GM12865 (cell line): ENCODE results near the gene CASZ1.

Experiments
- DNase-seq: peaks from one replicate; pipeline ENCODE4 v3.0.0; 2010; ENCODE audit warnings: low read depth
- H3K4me3 ChIP-seq: 2 replicates; pipeline ENCODE4 v1.5.1; 2011; ENCODE audit warnings: mild to moderate bottlenecking, low read depth, low read length, control low read depth
- CTCF ChIP-seq: IDR thresholded peaks from 2 replicates; pipeline ENCODE4 v1.5.1; 2011; ENCODE audit warnings: low read length, control low read depth, low read depth, inconsistent platforms; ENCODE audit not compliant: insufficient read depth; ENCODE audit errors: missing control alignments

Gene CASZ1

GRCh38 chr1:10691075-10691739 is 105.2 kb downstream of the CASZ1 start:
- no peak overlapping the region for H3K4me3 ChIP-seq
- TF ChIP-seq CTCF, result no peak
- no peak for DNase-seq

- TF ChIP-seq CTCF, result no peak
- H3K4me3 ChIP-seq, result no peak overlapping the region
- no peak for DNase-seq
Measured at GRCh38 chr1:10690484-10690883, 106.0 kb downstream of the CASZ1 start.

GRCh38 chr1:10688409-10688786 is 108.0 kb downstream of the CASZ1 start:
- no peak for DNase-seq
- H3K4me3 ChIP-seq, result no peak overlapping the region
- TF ChIP-seq CTCF, result no peak

- DNase-seq, result no peak
- no peak overlapping the region for H3K4me3 ChIP-seq
- TF ChIP-seq CTCF, result no peak
Measured at GRCh38 chr1:10687782-10688408, 108.6 kb downstream of the CASZ1 start.

GRCh38 chr1:10687251-10687651 is 109.2 kb downstream of the CASZ1 start:
- TF ChIP-seq CTCF, result no peak
- no peak overlapping the region for H3K4me3 ChIP-seq
- no peak for DNase-seq

- no peak overlapping the region for H3K4me3 ChIP-seq
- no peak for DNase-seq
- no peak for TF ChIP-seq CTCF
Measured at GRCh38 chr1:10686404-10687040, 109.9 kb downstream of the CASZ1 start.
